GM12892 (cell line): Measurements from ENCODE around the gene MTTP.

Experiments
- DNase-seq: peaks from one replicate; pipeline ENCODE4 v3.0.0; 2011; ENCODE audit not compliant: insufficient read length
- FAIRE-seq: peaks from 2 replicates; lab custom pipeline; 2011; peaks lifted over from hg19 to GRCh38; lab: Jason Lieb, UNC
- POLR2A ChIP-seq: IDR thresholded peaks from 2 replicates; pipeline ENCODE4 v1.6.1; 2011; ENCODE audit warnings: low read depth, low read length, control low read depth
- POLR2AphosphoS5 ChIP-seq: IDR thresholded peaks from 2 replicates; pipeline ENCODE4 v1.6.1; 2011; ENCODE audit warnings: low read depth, low read length, control low read depth
- TAF1 ChIP-seq: IDR thresholded peaks from 2 replicates; pipeline ENCODE4 v1.6.1; 2011; ENCODE audit warnings: low read depth, mild to moderate bottlenecking, control low read depth, low read length, borderline replicate concordance

Gene MTTP

DNA sequence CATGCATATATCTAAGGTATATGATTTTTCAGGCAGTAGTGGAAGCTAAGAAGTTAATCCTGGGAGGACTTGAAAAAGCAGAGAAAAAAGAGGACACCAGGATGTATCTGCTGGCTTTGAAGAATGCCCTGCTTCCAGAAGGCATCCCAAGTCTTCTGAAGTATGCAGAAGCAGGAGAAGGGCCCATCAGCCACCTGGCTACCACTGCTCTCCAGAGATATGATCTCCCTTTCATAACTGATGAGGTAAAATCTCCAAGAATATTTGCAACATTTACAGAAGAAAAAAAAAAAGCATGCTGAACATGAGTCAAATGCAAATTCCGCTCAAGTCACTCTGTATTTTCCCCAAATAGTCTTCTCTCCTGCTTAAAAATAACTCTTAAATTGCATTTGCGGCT lies 32.1 kb downstream of the MTTP start:
- DNase-seq (no peak), FAIRE-seq (no peak)
- TF ChIP-seq POLR2AphosphoS5 (no peak), POLR2A (no peak), TAF1 (no peak)

DNA sequence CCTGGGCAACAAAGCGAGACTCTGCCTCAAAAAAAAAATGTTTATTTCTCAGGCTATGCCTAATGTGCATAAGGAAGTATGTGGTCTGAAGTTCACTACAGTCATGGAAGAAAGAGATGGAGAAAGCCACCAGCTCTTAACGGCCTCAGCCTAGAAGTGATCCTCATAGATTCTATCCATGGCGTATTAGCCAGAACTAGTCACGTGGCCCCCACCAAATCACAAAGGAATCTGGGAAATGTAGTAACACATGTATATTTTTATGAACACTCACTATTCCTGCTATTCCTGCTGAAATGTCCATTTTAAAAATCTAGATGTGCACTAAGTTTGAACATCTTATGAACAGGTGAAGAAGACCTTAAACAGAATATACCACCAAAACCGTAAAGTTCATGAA lies 33.8 kb downstream of the MTTP start:
- no peak for DNase-seq
- no peak for FAIRE-seq
- TF ChIP-seq POLR2AphosphoS5 (no peak), TAF1 (no peak), POLR2A (no peak)

DNA sequence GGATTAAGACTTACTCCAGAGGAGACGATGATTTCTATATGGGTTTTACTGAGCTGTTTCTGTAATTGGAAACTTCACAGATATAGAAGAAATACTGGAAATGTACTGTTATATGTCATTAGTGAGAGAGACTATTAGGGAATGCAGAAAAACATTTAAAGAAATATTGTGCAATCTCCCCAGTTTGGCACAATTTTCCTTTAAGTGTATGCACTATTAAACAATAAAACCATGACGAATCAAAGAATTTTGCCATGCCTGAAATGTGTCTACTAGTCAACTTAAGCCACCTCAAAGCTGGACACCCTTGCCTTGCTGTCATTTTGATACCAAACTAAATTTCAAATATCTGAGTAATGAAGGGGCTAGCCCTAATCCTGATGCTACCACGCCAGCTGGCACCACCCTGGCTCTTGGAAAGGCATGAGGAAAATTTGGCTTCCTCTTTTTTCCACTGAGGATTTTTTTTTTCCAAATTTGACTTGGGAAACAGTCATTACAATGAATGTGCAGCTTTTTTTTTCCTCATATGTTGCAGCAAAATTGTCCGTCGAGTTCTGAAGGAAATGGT lies 36.1 kb downstream of the MTTP start:
- DNase-seq (no peak), FAIRE-seq (no peak)
- TF ChIP-seq TAF1: no peak
- no peak for TF ChIP-seq POLR2A
- TF ChIP-seq POLR2AphosphoS5: no peak

DNA sequence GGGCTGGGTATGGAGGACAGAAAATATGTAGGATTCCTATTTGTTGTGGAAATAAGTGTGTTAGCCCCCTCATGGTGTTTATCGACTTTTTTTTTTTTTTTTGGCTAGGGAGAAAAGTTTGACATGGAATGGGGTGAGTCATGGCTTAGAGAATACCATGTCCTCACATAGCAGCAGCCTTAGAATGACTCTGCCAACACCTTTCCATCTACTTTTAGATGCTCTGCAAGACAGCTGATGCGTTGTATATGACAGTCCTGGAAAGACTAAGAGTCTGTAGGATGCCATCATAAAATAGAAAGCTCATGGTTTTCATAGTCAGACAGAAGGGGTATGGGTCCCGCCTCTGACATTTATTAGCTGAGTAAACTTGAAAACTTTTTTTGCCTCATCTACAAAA lies 37.7 kb downstream of the MTTP start:
- TF ChIP-seq POLR2A: no peak
- no peak for TF ChIP-seq POLR2AphosphoS5
- no peak for TF ChIP-seq TAF1
- no peak for FAIRE-seq

DNA sequence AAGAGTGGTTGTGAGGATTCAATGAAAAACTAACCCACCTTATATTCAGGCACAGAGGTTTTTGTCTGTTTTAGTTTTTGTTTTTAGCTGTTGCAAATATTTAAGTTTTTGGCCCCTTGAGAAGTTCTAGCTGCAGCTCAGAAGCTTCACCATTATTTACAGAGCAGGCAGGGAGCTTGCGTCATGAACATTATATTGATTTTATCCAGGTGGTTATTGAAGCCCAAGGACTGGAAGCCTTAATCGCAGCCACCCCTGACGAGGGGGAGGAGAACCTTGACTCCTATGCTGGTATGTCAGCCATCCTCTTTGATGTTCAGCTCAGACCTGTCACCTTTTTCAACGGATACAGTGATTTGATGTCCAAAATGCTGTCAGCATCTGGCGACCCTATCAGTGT lies 38.1 kb downstream of the MTTP start:
- TF ChIP-seq TAF1: no peak
- no peak for TF ChIP-seq POLR2A
- TF ChIP-seq POLR2AphosphoS5: no peak
- DNase-seq: no peak
- no peak for FAIRE-seq

More for the DNA sequence above, 37.7 kb downstream of the MTTP start:
- no peak for DNase-seq

DNA sequence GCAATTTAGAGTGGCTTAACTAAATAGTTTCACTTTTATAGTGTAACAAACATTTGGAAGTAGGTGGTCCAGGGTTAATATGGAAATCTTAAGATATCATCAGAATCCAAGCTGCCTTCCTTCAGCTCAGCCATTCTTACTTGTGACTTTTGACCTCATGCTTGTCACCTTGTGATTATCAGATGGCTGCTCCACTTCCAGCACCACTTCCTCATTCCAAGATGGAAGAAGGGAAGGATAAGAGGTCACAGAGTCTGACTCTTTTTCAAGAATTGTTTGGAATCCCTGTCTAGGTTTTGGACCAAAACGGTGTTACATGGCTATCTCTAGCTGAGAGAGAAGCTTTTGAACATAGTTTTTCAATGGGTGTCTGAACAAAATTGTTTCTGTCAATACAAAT lies 39.9 kb downstream of the MTTP start:
- TF ChIP-seq TAF1 (no peak), POLR2A (no peak), POLR2AphosphoS5 (no peak)
- DNase-seq (no peak), FAIRE-seq (no peak)

DNA sequence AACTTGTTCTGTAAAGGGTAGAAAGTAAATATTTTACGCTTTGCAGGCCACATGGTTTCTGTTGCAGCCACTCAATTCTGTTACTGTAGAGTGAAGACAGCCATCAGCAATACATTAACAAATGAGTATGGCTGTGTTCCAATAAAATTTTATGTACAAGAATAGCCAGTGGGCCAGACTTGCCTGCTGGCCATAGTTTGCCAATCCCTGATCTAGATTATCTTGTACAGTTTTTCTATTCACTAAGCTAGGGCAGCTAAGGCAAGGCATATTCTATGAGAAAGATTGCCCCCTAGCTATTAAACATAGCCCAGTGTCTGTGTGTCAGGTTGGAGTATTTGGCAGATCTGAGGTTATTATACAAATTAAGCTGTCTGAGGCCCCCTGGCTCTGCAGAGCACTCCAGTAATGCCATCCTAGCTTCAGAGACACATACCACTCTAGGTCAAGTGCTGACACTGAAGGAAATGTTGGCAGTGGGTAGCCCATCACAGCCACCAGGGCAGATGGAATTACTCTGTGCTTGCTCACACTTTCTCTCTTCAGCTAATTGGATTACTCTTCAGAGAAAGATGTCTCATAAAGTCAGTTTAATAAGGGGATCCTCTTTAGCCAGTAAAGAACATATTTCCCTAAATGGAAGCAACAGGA lies 40.7 kb downstream of the MTTP start:
- no peak for FAIRE-seq
- DNase-seq: no peak
- TF ChIP-seq POLR2AphosphoS5 (no peak), TAF1 (no peak), POLR2A (no peak)

DNA sequence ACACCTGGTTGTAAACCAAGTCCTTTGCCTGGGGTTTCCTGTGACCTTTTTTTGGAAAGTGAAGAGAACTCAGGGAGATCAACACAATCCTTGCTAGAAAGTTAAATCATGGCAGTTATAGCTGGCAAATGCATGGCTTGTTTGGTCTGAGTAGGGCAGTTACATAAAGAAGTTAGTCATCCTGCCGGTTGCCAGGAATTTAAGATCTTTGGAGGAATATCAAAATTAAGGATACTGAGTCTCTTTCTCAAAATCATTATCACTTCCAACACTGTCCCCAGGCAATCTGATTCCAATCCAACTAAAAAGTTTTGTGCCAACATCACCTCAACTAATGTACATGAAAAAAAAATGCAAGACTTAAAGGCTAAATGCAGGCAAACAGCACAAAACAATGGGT lies 42.8 kb downstream of the MTTP start:
- DNase-seq (no peak), FAIRE-seq (no peak)
- TF ChIP-seq POLR2A: no peak
- no peak for TF ChIP-seq POLR2AphosphoS5
- no peak for TF ChIP-seq TAF1

DNA sequence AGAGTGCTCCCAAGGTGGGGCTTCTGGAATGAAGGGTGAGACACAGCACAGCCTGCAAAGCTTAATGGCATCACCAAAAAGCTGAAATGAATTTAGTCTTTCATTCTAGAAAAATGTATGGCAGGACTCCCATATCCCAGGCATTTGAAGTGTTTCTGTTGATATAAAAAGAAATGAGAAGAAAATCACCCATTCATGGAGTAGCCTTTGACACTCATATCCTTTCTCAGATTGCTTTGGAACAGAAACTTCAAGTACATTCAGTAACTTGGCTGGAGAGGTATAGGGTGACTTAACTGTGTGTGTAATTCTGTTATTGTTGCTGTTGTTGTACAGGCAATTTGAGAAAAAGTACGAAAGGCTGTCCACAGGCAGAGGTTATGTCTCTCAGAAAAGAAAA lies 47.7 kb downstream of the MTTP start:
- TF ChIP-seq POLR2AphosphoS5 (no peak), POLR2A (no peak), TAF1 (no peak)
- FAIRE-seq: no peak
- no peak for DNase-seq

DNA sequence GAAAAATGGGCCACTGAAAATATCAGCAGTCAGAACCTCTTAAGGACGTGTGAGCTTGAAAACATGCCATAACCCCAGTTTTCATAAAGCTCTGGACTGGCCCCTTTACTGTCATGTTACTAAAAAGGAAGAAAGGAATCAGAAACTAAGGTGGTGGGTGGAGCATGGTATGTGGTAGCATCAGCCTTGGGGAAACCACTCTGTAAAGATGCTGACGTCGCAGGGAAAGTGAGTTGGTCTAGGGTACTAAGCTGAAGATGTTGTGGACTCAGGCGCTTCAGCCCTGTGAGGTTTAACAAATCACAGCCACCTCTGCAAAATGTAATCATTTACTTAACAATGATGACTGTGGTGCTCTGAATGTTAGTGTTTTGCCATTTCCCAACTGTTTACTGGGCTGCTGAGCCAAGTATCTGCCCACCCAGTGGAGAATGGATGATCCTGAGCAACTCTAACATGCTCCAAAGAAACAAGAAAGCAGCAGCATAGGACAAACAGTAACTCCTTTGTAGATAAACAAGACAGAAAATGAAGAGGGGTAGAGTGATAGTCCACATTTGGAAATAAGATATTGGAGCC lies 49.6 kb downstream of the MTTP start:
- no peak for TF ChIP-seq POLR2AphosphoS5
- TF ChIP-seq TAF1: no peak
- no peak for TF ChIP-seq POLR2A
- FAIRE-seq: no peak
- DNase-seq: no peak

DNA sequence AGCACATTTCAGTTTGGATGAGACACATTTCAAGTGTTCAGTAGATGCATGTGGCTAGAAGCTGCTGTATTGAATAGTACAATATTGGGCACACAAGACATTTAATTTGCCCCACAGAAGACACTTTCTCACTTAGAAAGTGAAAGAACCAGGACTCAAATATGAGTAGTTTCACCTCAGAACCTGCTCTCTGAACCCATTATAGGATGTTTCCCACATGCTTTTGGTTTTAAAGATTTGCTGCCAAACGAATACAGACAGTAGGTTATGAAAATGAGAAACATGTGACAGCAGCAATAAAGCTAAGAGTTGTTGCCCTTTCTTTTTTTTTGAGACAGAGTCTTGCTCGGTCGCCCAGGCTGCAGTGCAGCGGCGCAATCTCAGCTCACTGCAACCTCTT lies 50.7 kb downstream of the MTTP start:
- no peak for FAIRE-seq
- DNase-seq: no peak
- no peak for TF ChIP-seq POLR2A
- no peak for TF ChIP-seq TAF1
- no peak for TF ChIP-seq POLR2AphosphoS5

DNA sequence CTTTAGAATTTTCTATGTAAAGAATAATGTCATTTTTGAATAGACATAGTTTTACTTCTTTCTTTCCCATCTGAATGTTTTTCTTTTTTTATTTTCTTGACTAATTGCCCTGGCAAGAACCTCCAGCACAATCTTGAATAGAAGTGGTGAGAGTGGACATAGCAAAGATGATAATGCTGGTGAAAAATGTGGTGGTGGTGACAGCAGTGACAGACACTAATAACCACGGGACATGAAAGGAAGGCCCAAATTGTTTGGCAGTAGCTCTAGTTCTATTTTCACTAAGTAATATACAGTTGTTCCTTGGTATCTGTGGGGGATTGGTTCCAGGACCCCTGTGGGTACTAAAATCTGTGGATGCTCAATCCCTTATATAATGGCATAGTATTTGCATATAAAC lies 53.4 kb downstream of the MTTP start:
- no peak for FAIRE-seq
- no peak for DNase-seq

More for the DNA sequence above, 53.4 kb downstream of the MTTP start:
- no peak for TF ChIP-seq TAF1
- no peak for TF ChIP-seq POLR2A
